A172 (cell line): ENCODE results near the gene TM4SF5. TPM values are rescaled to one million over a fixed set of nuclear protein-coding genes. Genes with fewer than 3 reads are reported as not detected.
A peak's percentile ranks its signal among the peaks of the same experiment; 100 is the strongest.

Experiments used
- DNase-seq: peaks from one replicate; pipeline ENCODE4 v3.0.0-alpha.2; 2015; ENCODE audit warnings: low spot score
- total RNA-seq: library from RNA; depleted of rRNA; stranded (reverse); fragments of >200 nt; shearing (Covaris generic); gene quantifications from 2 replicates; pipeline ENCODE4 v1.2.3, GENCODE V29; 2014; rRNA removed

TM4SF5 gene, protein sequence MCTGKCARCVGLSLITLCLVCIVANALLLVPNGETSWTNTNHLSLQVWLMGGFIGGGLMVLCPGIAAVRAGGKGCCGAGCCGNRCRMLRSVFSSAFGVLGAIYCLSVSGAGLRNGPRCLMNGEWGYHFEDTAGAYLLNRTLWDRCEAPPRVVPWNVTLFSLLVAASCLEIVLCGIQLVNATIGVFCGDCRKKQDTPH
- total RNA-seq: not detected in 2 replicates

GRCh38 chr17:4771519-4772234, at the start of gene TM4SF5:
TSS of gene TM4SF5 (plus strand) at chr17:4771886. CDS start at chr17:4771923, 37 bp downstream.
- DNase-seq: peak; percentile 41

GRCh38 chr17:4722678-4723240, 48.9 kb upstream of the TM4SF5 start:
- no peak for DNase-seq

DNA sequence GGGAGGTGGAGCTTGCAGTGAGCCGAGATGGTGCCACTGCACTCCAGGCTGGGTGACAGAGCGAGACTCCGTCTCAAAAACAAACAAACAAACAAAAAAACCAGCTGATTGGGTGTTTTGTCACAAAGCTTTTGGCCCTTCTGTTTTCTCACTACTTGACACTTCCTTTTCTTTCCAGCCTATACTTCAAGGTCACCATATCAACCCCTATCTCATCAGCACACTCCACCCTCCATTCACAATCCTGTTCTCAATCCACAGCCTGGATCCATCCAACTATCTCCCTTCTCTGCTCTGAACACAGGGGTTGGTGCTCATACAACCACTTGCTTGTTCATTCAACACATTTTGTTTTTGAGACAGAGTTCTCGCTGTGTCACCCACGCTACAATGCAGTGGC, 47.0 kb upstream of the TM4SF5 start:
- DNase-seq: no peak

- no peak for DNase-seq
Observed at GRCh38 chr17:4725646-4726310, 45.9 kb upstream of the TM4SF5 start.

GRCh38 chr17:4728124-4728523, 43.6 kb upstream of the TM4SF5 start:
- no peak for DNase-seq

DNA sequence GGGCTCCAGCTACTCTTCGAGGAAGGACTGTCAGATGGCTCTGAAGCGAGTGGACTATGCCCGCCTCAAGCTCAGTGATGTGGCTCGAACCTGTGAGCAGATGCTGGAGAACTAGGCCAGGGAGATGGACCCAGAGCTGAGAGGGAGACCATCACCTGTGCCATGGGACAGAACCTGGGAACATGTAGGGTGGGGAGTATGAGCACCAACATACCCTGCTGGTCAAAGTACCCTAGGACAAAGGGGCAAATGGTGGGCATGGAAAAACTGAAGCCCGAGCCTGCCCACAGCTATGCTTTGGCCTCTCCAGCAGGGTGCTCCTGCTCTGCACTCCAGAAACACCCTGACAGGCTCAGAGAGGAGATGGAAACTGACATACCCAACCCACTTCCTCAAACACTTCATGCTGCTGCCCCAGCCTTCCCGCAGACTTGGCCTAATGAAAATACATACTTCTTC, 38.6 kb upstream of the TM4SF5 start:
- DNase-seq: no peak

DNA sequence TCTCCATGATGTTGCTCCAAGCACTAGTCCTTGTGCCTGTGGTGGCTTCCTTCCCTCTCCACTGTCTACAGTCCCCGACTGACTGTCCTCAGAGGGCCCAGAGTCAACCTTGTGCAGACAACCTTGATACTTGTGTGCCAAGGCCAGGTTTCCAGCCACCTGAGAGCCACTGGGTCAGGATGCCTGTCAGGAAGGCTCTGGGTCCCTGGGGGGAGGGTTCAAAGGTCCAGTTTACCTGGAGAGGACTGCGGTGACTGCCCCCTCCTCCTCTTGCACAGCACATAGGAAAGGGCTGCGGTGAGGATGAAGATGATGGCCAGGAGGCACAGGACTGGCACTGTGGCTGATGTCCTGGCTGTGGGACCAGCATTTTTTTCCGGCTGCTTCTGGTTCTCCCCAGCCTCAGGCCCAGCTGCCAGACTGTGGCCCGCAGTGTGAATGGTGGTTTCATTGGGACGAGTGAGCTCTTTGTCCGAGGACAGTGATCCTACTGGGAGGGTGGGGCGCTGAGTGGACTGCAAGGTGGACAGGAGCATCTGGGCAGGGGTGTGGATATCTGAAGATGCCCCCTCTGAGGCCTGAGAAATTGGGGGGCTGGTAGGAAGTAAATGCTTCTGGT, 36.7 kb upstream of the TM4SF5 start:
- DNase-seq: no peak

DNA sequence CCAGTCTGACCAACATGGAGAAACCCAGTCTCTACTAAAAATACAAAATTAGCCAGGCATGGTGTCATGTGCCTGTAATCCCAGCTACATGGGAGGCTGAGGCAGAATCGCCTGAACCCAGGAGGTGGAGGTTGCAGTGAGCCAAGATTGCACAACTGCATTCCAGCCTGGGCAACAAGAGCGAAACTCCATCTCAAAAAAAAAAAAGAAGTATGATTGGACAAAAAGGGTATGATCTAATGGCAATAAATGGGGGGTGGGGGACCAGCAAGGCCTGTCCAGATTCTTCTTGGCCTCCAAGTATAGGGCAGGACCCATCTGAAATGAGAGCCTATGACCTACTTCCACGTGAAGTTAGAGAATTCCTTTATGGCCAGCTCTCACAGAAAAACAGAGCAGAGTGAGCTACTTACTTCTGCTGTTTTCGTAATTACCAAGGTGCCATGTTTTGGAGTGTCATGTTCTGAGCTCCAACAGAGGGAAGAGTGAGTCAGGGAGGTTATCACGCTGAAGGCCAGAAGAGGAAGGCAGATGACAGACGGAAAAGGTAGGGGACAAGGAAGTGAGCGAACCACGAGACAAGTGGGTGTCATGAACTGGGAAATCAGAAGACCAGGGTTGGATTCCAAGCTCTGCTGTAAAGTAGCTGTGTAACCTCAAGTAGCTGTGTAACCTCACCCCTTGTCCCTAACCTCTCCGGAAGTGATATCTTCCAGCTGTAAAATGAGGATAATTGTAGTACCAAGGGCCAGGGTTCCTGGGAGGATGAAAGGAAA, 35.6 kb upstream of the TM4SF5 start:
- no peak for DNase-seq

- DNase-seq: no peak
Observed at GRCh38 chr17:4738136-4739121, 33.3 kb upstream of the TM4SF5 start.

DNA sequence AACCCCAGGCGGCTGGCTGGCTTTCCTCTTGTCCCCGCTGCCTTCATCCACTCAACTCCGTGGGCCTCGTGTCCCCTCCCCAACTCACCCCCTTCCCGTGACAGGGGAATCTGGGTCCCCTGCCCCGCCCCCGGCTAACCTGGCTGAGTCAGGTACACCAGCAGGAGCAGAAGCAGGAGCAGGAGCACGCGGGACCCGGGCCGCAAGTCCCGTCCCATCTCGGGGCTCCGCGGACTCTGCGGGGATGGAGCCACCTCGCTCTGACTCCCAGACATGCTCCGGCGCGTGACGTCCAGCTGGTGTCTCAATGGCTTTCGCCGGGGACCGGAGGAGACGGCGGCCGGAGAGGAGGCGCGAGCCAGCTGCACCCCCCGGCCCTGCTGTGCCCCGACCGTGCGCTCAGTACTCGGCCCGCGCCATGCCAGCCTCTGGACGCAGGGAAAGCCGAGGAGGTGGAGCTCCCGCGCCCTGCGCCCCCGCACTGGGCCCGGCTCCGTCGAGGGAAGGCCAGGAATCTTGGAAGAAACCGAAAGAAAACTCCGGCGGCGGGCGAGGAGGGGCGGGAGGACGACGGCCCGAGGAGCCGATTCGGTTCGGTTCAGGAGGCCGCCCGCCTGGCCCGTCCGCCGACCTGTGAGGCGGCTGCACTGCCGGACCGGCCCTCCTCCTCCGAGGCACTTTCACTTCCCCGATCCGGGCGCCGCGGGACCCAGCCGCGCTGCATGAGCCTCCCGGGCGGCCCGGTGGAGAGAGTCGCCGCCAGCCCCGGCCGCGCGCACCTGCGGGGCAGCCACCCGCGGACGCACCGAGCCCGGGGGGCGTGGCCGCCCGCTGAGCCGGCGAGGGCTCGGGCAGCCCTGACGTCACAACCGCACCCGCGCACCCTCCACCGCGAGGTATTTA, 32.3 kb upstream of the TM4SF5 start, which contains the start of the genes CXCL16 and ZMYND15:
Gene CXCL16 (minus strand): TSS at position 807 of the 903 bp plus-strand sequence. CDS start 589 bp downstream, at position 218.
Gene ZMYND15 (plus strand): TSS at position 712 of the 903 bp plus-strand sequence. CDS start 716 bp downstream, outside the sequence.
- DNase-seq: no peak

DNA sequence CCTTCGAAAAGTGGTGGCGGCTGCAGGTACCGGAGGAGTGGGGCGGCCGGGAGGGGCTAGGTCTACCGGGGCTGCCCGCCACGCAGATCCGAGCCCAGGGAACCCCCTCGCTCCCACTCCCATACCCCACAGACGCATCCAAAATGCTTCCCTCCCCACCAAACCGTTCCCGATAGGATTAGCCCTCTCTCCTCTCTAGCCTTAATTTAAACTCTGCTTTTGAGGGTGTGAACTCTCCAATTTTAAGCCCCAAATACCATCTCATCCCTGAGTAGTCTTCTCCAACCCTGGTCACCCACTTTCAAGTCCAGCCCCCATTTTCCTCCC, 31.7 kb upstream of the TM4SF5 start:
- no peak for DNase-seq

- no peak for DNase-seq
Observed at GRCh38 chr17:4740584-4740983, 31.1 kb upstream of the TM4SF5 start.

- DNase-seq: no peak
Observed at GRCh38 chr17:4741544-4741943, 30.1 kb upstream of the TM4SF5 start.

GRCh38 chr17:4742133-4742532, 29.6 kb upstream of the TM4SF5 start:
- DNase-seq: no peak

DNA sequence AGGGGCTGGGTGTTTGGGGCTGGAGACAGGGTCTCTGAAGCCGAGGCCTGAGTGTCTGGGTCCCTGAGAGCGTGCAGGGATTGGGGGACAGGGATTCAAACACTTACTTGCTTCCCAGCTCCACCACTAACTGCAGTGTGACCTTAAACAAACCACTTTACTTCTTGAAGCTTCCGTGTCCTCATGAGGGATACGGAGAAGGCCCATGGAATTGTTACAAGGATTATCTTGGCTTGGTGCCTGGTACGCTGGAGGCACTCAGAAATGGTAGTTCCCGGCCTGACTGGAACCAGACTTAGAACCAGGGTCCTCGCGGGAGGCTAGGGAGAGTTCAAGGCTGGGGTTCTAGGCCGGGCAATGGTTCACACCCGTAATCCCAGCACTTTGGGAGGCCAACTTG, 29.1 kb upstream of the TM4SF5 start:
- DNase-seq: no peak

DNA sequence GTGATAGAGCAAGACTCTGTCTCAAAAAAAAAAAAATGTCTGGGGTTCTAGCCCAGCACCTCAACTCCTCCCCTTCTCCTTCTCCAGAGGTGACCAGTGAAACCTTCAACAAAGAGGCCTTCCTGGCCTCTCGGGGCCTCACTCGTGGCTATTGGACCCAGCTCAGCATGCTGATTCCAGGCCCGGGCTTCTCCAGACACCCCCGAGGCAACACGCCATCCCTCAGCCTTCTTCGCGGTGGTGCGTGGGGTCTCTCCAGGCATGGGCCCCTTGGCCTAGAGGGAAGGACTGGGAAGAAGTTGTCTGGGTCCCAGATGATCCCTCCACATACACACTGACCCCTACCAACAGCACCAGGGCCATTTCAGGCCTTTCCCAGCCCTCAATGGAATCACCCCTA, 28.5 kb upstream of the TM4SF5 start:
- no peak for DNase-seq

- no peak for DNase-seq
Observed at GRCh38 chr17:4743898-4744297, 27.8 kb upstream of the TM4SF5 start.

- DNase-seq: no peak
Observed at GRCh38 chr17:4744999-4745969, 26.4 kb upstream of the TM4SF5 start.
